IPS-15b (cell line): ENCODE results near the gene GPR21.

Experiments
- H3K27me3 ChIP-seq: one replicate; pipeline ENCODE4 v1.6.1; 2013; ENCODE audit warnings: low read length; ENCODE audit not compliant: control insufficient read depth, insufficient read depth
- H3K36me3 ChIP-seq: one replicate; pipeline ENCODE4 v1.6.1; 2013; ENCODE audit warnings: low read length; ENCODE audit not compliant: control insufficient read depth, insufficient read depth
- H3K4me1 ChIP-seq: one replicate; pipeline ENCODE4 v1.6.1; 2013; ENCODE audit warnings: mild to moderate bottlenecking, low read length; ENCODE audit not compliant: control insufficient read depth, insufficient read depth
- H3K4me3 ChIP-seq: one replicate; pipeline ENCODE4 v1.5.1; 2013; ENCODE audit warnings: low read depth, low read length
- H3K9ac ChIP-seq: one replicate; pipeline ENCODE4 v1.6.1; 2013; ENCODE audit warnings: low read depth, mild to moderate bottlenecking, low read length
- H3K9me3 ChIP-seq: one replicate; pipeline ENCODE4 v1.6.1; 2013; ENCODE audit warnings: mild to moderate bottlenecking, low read length; ENCODE audit not compliant: control insufficient read depth, insufficient read depth

Gene GPR21, protein sequence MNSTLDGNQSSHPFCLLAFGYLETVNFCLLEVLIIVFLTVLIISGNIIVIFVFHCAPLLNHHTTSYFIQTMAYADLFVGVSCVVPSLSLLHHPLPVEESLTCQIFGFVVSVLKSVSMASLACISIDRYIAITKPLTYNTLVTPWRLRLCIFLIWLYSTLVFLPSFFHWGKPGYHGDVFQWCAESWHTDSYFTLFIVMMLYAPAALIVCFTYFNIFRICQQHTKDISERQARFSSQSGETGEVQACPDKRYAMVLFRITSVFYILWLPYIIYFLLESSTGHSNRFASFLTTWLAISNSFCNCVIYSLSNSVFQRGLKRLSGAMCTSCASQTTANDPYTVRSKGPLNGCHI

GRCh38 chr9:123033352-123033751 is at the start of gene GPR21:
Gene GPR21 (plus strand): TSS chr9:123033667. CDS start chr9:123034567, 900 bp downstream.
- H3K9ac ChIP-seq = no peak within 1 kb of the TSS
- H3K4me3 ChIP-seq = no peak within 1 kb of the TSS
- H3K9me3 ChIP-seq = no peaks in the 10 kb centered on the region
- H3K4me1 ChIP-seq = no peaks in the 10 kb centered on the region
- no peaks in the 10 kb centered on the region for H3K36me3 ChIP-seq
- no peaks in the 10 kb centered on the region for H3K27me3 ChIP-seq

- H3K36me3 ChIP-seq = no peaks in the 10 kb centered on the region
These were observed 47.5 kb upstream of the GPR21 start for GRCh38 chr9:122986010-122986409.

DNA sequence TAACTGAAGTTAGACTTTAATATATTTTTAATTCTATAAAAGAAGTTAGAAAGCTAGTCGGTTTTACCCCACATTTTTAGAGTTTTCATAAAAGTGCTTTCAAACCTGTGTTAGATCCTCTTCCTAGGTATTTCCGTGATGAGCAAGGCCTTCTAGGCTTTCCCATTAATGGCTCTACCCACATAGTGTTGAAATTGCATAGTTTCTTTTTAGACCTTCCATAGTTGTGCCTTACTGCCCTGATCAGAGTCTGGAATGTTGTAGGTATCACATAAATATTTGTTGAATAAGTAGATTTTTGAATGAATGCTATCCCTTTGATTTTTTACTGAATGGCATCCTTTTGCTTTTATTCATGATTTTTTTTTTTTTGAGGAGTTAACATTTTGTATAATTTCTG is 45.3 kb upstream of the GPR21 start:
- no peaks in the 10 kb centered on the region for H3K36me3 ChIP-seq
- no peaks in the 10 kb centered on the region for H3K4me1 ChIP-seq

More at GRCh38 chr9:122986010-122986409, 47.5 kb upstream of the GPR21 start:
- Histone ChIP-seq H3K9me3 (no peaks in the 10 kb centered on the region), H3K4me3 (no peak overlapping the region), H3K9ac (no peak overlapping the region), H3K4me1 (no peaks in the 10 kb centered on the region), H3K27me3 (no peaks in the 10 kb centered on the region)

GRCh38 chr9:122988920-122989621 is 44.4 kb upstream of the GPR21 start:
- H3K27me3 ChIP-seq = no peaks in the 10 kb centered on the region
- no peaks in the 10 kb centered on the region for H3K36me3 ChIP-seq
- H3K9me3 ChIP-seq = no peaks in the 10 kb centered on the region

More for the DNA sequence above, 45.3 kb upstream of the GPR21 start:
- no peaks in the 10 kb centered on the region for H3K9me3 ChIP-seq
- no peak overlapping the region for H3K9ac ChIP-seq
- H3K4me3 ChIP-seq = no peak overlapping the region
- H3K27me3 ChIP-seq = no peaks in the 10 kb centered on the region

GRCh38 chr9:122991370-122991830 is 42.1 kb upstream of the GPR21 start:
- H3K9ac ChIP-seq = no peak overlapping the region
- no peaks in the 10 kb centered on the region for H3K36me3 ChIP-seq
- no peak overlapping the region for H3K4me3 ChIP-seq
- no peaks in the 10 kb centered on the region for H3K4me1 ChIP-seq
- no peaks in the 10 kb centered on the region for H3K27me3 ChIP-seq
- H3K9me3 ChIP-seq = no peaks in the 10 kb centered on the region

More at GRCh38 chr9:122988920-122989621, 44.4 kb upstream of the GPR21 start:
- Histone ChIP-seq H3K4me1 (no peaks in the 10 kb centered on the region), H3K4me3 (no peak overlapping the region), H3K9ac (no peak overlapping the region)

GRCh38 chr9:122996586-122996985 is 36.9 kb upstream of the GPR21 start:
- H3K4me3 ChIP-seq = no peak overlapping the region
- no peaks in the 10 kb centered on the region for H3K9me3 ChIP-seq
- H3K27me3 ChIP-seq = no peaks in the 10 kb centered on the region
- no peak overlapping the region for H3K9ac ChIP-seq
- peaks cover 14% of the 10 kb centered on the region for H3K4me1 ChIP-seq
- H3K36me3 ChIP-seq = no peaks in the 10 kb centered on the region

GRCh38 chr9:122998448-122998847 is 35.0 kb upstream of the GPR21 start:
- H3K4me1 ChIP-seq = peaks cover 14% of the 10 kb centered on the region
- H3K27me3 ChIP-seq = no peaks in the 10 kb centered on the region
- no peaks in the 10 kb centered on the region for H3K36me3 ChIP-seq
- no peaks in the 10 kb centered on the region for H3K9me3 ChIP-seq
- no peak overlapping the region for H3K9ac ChIP-seq
- no peak overlapping the region for H3K4me3 ChIP-seq

- no peak overlapping the region for H3K4me3 ChIP-seq
- no peaks in the 10 kb centered on the region for H3K27me3 ChIP-seq
- H3K9ac ChIP-seq = no peak overlapping the region
- H3K9me3 ChIP-seq = no peaks in the 10 kb centered on the region
- peaks cover 4% of the 10 kb centered on the region for H3K36me3 ChIP-seq
- H3K4me1 ChIP-seq = peaks cover 14% of the 10 kb centered on the region
These were observed 32.9 kb upstream of the GPR21 start for GRCh38 chr9:123000371-123001068.

DNA sequence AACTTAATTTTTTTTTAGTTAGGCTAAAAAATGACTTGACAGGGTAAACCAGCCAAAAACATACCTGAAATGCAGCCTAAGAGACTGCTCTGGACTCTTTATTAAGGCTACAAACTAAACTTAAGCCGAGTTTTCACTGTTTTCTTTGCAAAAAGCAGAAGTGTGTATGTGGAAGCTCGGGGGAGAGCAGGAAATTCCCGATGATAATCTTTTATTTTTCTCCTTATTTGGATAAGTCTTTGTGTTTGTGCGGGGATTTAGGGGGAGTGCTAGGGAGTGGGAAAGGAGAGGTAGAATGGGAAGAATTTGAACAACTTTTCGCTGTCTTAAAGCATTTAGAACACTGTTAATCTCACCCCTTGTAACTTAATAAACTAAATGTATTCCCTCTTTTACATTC is 30.7 kb upstream of the GPR21 start:
- peaks cover 4% of the 10 kb centered on the region for H3K36me3 ChIP-seq
- H3K27me3 ChIP-seq = no peaks in the 10 kb centered on the region

DNA sequence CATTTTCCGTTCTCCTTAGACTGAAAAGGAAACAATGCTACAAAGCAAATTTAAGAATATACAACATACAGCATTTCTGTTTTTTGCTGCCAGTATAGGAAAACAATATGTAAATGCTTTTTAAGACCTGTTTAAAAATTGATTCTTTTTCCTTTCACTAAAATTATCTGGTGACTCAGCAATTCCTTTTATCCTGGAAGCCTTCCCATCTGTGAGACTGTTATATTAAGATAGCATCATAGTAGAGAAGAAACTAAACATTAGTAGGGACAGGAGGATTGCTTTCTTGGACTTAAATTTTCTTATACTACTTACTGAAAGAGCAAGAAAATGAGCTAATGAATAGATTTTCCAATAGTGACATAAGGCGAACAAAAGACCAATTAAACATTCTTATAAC is 30.0 kb upstream of the GPR21 start:
- Histone ChIP-seq H3K4me1 (peaks cover 14% of the 10 kb centered on the region), H3K4me3 (no peak overlapping the region), H3K27me3 (no peaks in the 10 kb centered on the region), H3K36me3 (peaks cover 4% of the 10 kb centered on the region), H3K9me3 (no peaks in the 10 kb centered on the region), H3K9ac (no peak overlapping the region)

More for the DNA sequence above, 30.7 kb upstream of the GPR21 start:
- Histone ChIP-seq H3K4me3 (no peak overlapping the region), H3K9me3 (no peaks in the 10 kb centered on the region), H3K4me1 (peaks cover 14% of the 10 kb centered on the region), H3K9ac (no peak overlapping the region)

- no peaks in the 10 kb centered on the region for H3K9me3 ChIP-seq
- no peak overlapping the region for H3K9ac ChIP-seq
- H3K36me3 ChIP-seq = peaks cover 4% of the 10 kb centered on the region
These were observed 27.5 kb upstream of the GPR21 start for GRCh38 chr9:123005964-123006363.

More at GRCh38 chr9:123005964-123006363, 27.5 kb upstream of the GPR21 start:
- Histone ChIP-seq H3K4me3 (no peak overlapping the region), H3K27me3 (no peaks in the 10 kb centered on the region), H3K4me1 (no peaks in the 10 kb centered on the region)
